Cardiac fibroblast (primary cell): Measurements from ENCODE around the gene EIF4G3.

ENCODE experiments used
- DNase-seq, 2 donors: peaks; one replicate each; pipeline versions ENCODE4 v3.0.0 to v3.0.0-alpha.2; 2010; ENCODE audit warnings: low read depth in 2 of 2
- H3K4me3 ChIP-seq, 2 donors: replicated peaks in 1 of 2; 1 replicate in 1 of 2; 2 replicates in 1 of 2; pipeline ENCODE4 v1.5.1; 2011; ENCODE audit warnings: low read depth in 2 of 2, low read length in 2 of 2, mild to moderate bottlenecking in 2 of 2, moderate library complexity in 1 of 2
- CTCF ChIP-seq: IDR thresholded peaks from one replicate; pipeline ENCODE4 v1.5.1; 2011; ENCODE audit warnings: low read depth, mild to moderate bottlenecking, low read length, inconsistent platforms

EIF4G3 gene

GRCh38 chr1:21118167-21118566 is 58.5 kb downstream of the EIF4G3 start:
- no peak for TF ChIP-seq CTCF
- no peak overlapping the region for H3K4me3 ChIP-seq
- DNase-seq = no peak

GRCh38 chr1:21117597-21118001 is 59.1 kb downstream of the EIF4G3 start:
- peak in 1 of 2 donors; percentile 63 for DNase-seq
- no peak for TF ChIP-seq CTCF
- H3K4me3 ChIP-seq = no peak overlapping the region

GRCh38 chr1:21117159-21117558 is 59.5 kb downstream of the EIF4G3 start:
- no peak for TF ChIP-seq CTCF
- H3K4me3 ChIP-seq = no peak overlapping the region

GRCh38 chr1:21115098-21115760 is 61.5 kb downstream of the EIF4G3 start:
- peak in 1 of 2 donors; percentile 64 for DNase-seq
- no peak for TF ChIP-seq CTCF
- H3K4me3 ChIP-seq = no peak overlapping the region

More at GRCh38 chr1:21117159-21117558, 59.5 kb downstream of the EIF4G3 start:
- no peak for DNase-seq

GRCh38 chr1:21114431-21114830 is 62.3 kb downstream of the EIF4G3 start:
- DNase-seq = no peak
- TF ChIP-seq CTCF = no peak
- no peak overlapping the region for H3K4me3 ChIP-seq

GRCh38 chr1:21110163-21110562 is 66.5 kb downstream of the EIF4G3 start:
- DNase-seq = no peak
- no peak for TF ChIP-seq CTCF
- no peak overlapping the region for H3K4me3 ChIP-seq

- no peak for DNase-seq
- TF ChIP-seq CTCF = no peak
- H3K4me3 ChIP-seq = no peak overlapping the region
Measured at GRCh38 chr1:21106709-21107108, 70.0 kb downstream of the EIF4G3 start.
